Cardiac septum (tissue), 1 donor: ENCODE results near the gene P2RX4. TPM values are rescaled to one million over a fixed set of nuclear protein-coding genes. Genes with fewer than 3 reads are reported as not detected.

Experiments
- total RNA-seq: library from RNA; stranded (reverse); fragmentation: NEBNext Ultra II Directional; extraction: Animal tissue kit (Norgen Biotek cat#: 25700); gene quantifications from one replicate; pipeline ENCODE4 v1.2.1, GENCODE V29; 2021
- donor health status: DM: no; HTN: no; CAD: no.

P2RX4 gene
- total RNA-seq, 1 donor from 2014 or later: 6.4 TPM

Other genes starting within 250 kb of the P2RX4 start
- not detected for gene HNF1A, start 231.6 kb upstream of the P2RX4 start, total RNA-seq
- 9.1 TPM for gene C12orf43, start 193.6 kb upstream of the P2RX4 start, total RNA-seq
- gene OASL, start 170.9 kb upstream of the P2RX4 start, total RNA-seq: 0.27 TPM
- gene P2RX7, start 77.3 kb upstream of the P2RX4 start, total RNA-seq: 0.65 TPM
- 17.8 TPM for gene CAMKK2, start 86.6 kb downstream of the P2RX4 start, total RNA-seq
- 53.4 TPM for gene ANAPC5, start 142.3 kb downstream of the P2RX4 start, total RNA-seq
- 31.1 TPM for gene RNF34, start 190.0 kb downstream of the P2RX4 start, total RNA-seq